Muscle of leg (tissue), 11 donors: ENCODE results near the gene RERG. TPM values are rescaled to one million over a fixed set of nuclear protein-coding genes. Genes with fewer than 3 reads are reported as not detected.
"Not testable (repeated sequence)": the region's sequence is repeated elsewhere in the genome, so short reads cannot be mapped to it uniquely, and the experiment has no call there.

Experiments
- DNase-seq: peaks from one replicate; pipeline ENCODE4 v3.0.0; 2013
- H3K27ac ChIP-seq: one replicate; pipeline ENCODE4 v1.5.1; 2013; ENCODE audit warnings: mild to moderate bottlenecking, low read length, control low read depth
- H3K27me3 ChIP-seq: one replicate; pipeline ENCODE4 v1.6.1; 2013; ENCODE audit warnings: low read length; ENCODE audit not compliant: control insufficient read depth, insufficient read depth
- H3K36me3 ChIP-seq: one replicate; pipeline ENCODE4 v1.6.1; 2013; ENCODE audit warnings: low read length; ENCODE audit not compliant: control insufficient read depth, insufficient read depth
- H3K4me1 ChIP-seq: one replicate; pipeline ENCODE4 v1.6.1; 2013; ENCODE audit warnings: low read length; ENCODE audit not compliant: control insufficient read depth, insufficient read depth
- H3K4me3 ChIP-seq: one replicate; pipeline ENCODE4 v1.5.1; 2013; ENCODE audit warnings: low read length, control low read depth
- H3K9me3 ChIP-seq: replicated peaks from 2 replicates; pipeline ENCODE4 v1.6.1; 2013; ENCODE audit warnings: low read depth, low read length; ENCODE audit not compliant: control insufficient read depth
- WGBS: methylation state at CpG from one replicate; pipeline ENCODE4 v1.1.5; 2013; ENCODE audit warnings: missing lambda C conversion rate; ENCODE audit not compliant: insufficient coverage; 5-methylcytosine and 5-hydroxymethylcytosine counted together
- polyA plus RNA-seq, 8 donors: library from polyadenylated mRNA; unstranded; fragments of 120-200 nt; gene quantifications; one replicate each; pipeline versions ENCODE4 v1.2.1 to v1.2.3, GENCODE V29; 2013; ENCODE audit warnings: inconsistent platforms in 1 of 8, low replicate concordance in 1 of 8; ENCODE audit not compliant: insufficient read length in 8 of 8, insufficient read depth in 1 of 8
- total RNA-seq: library from RNA; stranded (reverse); fragments of 120-200 nt; gene quantifications from one replicate; pipeline ENCODE4 v1.2.4, GENCODE V29; 2013

The RERG gene
- total and polyA plus RNA-seq, 9 donors = 3.8 to 8.1 (median 5.4) TPM

- Histone ChIP-seq H3K9me3 (no peaks in the 10 kb centered on the region), H3K27ac (no peak overlapping the region), H3K36me3 (no peaks in the 10 kb centered on the region), H3K4me1 (no peaks in the 10 kb centered on the region), H3K4me3 (no peak overlapping the region), H3K27me3 (no peaks in the 10 kb centered on the region)
- no CpG with 5 or more reads among the region's 1 CpG for WGBS
- DNase-seq = no peak
Observed at GRCh38 chr12:15118955-15119354, 102.3 kb downstream of the RERG start.

DNA sequence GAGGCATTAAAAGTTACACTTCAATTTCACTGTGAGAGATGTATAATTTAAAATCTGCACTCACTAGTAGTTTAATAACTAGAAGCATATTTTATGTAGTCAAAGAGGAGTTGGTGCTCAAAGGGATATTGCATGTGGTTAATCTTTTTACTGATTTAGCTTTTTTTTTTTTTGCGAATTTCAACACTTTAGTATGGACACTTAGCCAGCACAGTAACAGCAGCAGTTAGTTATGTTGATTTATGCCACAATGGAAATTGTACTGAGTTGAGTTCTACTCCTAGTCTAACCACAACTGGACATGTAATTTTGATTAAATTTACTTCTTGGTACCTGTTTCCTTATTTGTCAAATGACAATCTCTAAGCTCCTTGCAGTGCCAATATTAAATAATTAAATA is 104.2 kb downstream of the RERG start:
- Histone ChIP-seq H3K36me3 (no peaks in the 10 kb centered on the region), H3K27ac (no peak overlapping the region), H3K27me3 (no peaks in the 10 kb centered on the region), H3K9me3 (no peaks in the 10 kb centered on the region), H3K4me1 (no peaks in the 10 kb centered on the region), H3K4me3 (no peak overlapping the region)
- DNase-seq = no peak
- WGBS = no CpG with 5 or more reads among the region's 1 CpG

GRCh38 chr12:15116086-15116485 is 105.1 kb downstream of the RERG start:
- Histone ChIP-seq H3K4me3 (no peak overlapping the region), H3K36me3 (no peaks in the 10 kb centered on the region), H3K27me3 (no peaks in the 10 kb centered on the region), H3K27ac (no peak overlapping the region), H3K9me3 (no peaks in the 10 kb centered on the region), H3K4me1 (no peaks in the 10 kb centered on the region)
- DNase-seq = peak; percentile 63
- WGBS = 48% methylated on average over 3 of the region's 4 CpGs

DNA sequence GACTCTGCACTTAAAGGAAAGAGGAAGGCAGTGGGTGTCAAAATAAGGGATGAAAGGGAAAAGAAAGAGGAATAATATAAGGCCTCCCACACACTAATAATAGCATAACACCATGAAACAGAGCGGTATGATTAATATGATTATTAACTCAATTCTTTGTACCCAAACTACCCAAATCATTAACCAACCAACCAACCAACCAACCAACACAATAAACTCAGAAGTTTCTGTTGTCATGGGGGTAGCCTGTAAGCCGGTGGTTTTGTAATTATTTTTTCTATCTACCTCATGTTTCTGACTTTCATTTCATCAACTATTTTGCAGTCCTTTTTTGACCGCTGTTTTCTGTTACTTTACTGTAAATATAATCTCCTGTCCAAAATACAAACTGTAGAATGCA is 105.8 kb downstream of the RERG start:
- no peak for DNase-seq
- WGBS = no CpG with 5 or more reads among the region's 3 CpGs
- Histone ChIP-seq H3K27ac (no peak overlapping the region), H3K4me1 (no peaks in the 10 kb centered on the region), H3K4me3 (no peak overlapping the region), H3K9me3 (no peaks in the 10 kb centered on the region), H3K27me3 (no peaks in the 10 kb centered on the region), H3K36me3 (no peaks in the 10 kb centered on the region)

- WGBS = 100% methylated on average over 2 of the region's 4 CpGs
- H3K27ac ChIP-seq = no peak overlapping the region
Observed at GRCh38 chr12:15114501-15114900, 106.7 kb downstream of the RERG start.

DNA sequence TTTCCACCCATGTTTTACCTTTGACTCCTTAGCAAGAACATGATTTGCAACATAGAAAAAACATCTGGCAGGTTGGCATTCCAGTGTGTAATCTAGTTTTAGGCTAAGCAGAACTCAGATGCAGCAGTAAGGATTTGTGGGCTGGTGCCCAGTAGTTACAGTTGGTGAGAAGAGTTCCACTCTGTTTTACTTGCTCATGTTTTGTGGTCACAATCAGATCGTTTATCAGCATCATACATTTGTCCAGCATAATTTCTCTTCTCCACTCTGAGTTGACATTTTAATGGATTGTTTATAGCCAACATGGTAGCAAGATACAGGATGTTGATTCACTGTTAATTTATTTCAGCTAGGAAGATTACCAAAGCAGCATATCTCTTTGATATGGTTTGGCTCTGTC is 128.4 kb downstream of the RERG start:
- H3K27me3 ChIP-seq = no peaks in the 10 kb centered on the region
- no peaks in the 10 kb centered on the region for H3K4me1 ChIP-seq
- H3K36me3 ChIP-seq = no peaks in the 10 kb centered on the region
- H3K9me3 ChIP-seq = no peaks in the 10 kb centered on the region
- H3K27ac ChIP-seq = no peak overlapping the region
- no CpG with 5 or more reads among the region's 1 CpG for WGBS
- no peak for DNase-seq
- H3K4me3 ChIP-seq = no peak overlapping the region

More at GRCh38 chr12:15114501-15114900, 106.7 kb downstream of the RERG start:
- no peaks in the 10 kb centered on the region for H3K9me3 ChIP-seq
- H3K36me3 ChIP-seq = no peaks in the 10 kb centered on the region
- H3K4me1 ChIP-seq = no peaks in the 10 kb centered on the region
- H3K4me3 ChIP-seq = no peak overlapping the region
- no peak for DNase-seq
- no peaks in the 10 kb centered on the region for H3K27me3 ChIP-seq

GRCh38 chr12:15090441-15090840 is 130.8 kb downstream of the RERG start:
- no peak for DNase-seq
- H3K27ac ChIP-seq = no peak overlapping the region
- H3K9me3 ChIP-seq = no peaks in the 10 kb centered on the region
- no peak overlapping the region for H3K4me3 ChIP-seq
- WGBS = no CpG with 5 or more reads among the region's 2 CpGs
- no peaks in the 10 kb centered on the region for H3K36me3 ChIP-seq
- H3K4me1 ChIP-seq = no peaks in the 10 kb centered on the region
- H3K27me3 ChIP-seq = no peaks in the 10 kb centered on the region

- no CpG with 5 or more reads among the region's 1 CpG for WGBS
- Histone ChIP-seq H3K36me3 (no peaks in the 10 kb centered on the region), H3K4me3 (no peak overlapping the region), H3K27me3 (no peaks in the 10 kb centered on the region), H3K27ac (no peak overlapping the region), H3K9me3 (no peaks in the 10 kb centered on the region), H3K4me1 (no peaks in the 10 kb centered on the region)
- DNase-seq = no peak
Observed at GRCh38 chr12:15088105-15088504, 133.1 kb downstream of the RERG start.

- H3K9me3 ChIP-seq, H3K27me3 ChIP-seq, DNase-seq, H3K36me3 ChIP-seq, H3K4me1 ChIP-seq, H3K4me3 ChIP-seq, H3K27ac ChIP-seq: not testable (repeated sequence)
- WGBS = no CpG with 5 or more reads among the region's 2 CpGs
Observed at GRCh38 chr12:15077751-15078150, 143.5 kb downstream of the RERG start.

DNA sequence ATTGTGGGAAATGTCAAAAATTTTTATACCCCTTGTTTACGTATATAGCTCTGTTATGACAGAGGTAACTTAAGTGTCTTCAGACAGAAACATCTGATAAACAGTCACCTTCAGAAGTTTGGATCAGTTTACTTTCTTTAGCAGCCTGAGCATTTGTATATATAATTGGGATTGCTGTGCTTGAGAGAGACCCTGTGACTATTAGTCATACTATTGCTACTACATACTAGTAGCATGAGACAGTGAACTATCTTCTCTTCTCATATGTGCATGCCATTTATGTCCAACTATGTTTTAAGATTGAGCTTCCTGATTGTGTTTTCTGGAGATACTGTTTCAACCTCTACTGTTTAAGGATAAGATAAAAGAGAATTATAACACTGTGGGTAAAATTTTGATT is 146.9 kb downstream of the RERG start:
- Histone ChIP-seq H3K4me1 (no peaks in the 10 kb centered on the region), H3K36me3 (no peaks in the 10 kb centered on the region), H3K4me3 (no peak overlapping the region), H3K27me3 (no peaks in the 10 kb centered on the region), H3K27ac (no peak overlapping the region), H3K9me3 (no peaks in the 10 kb centered on the region)
- no CpG with 5 or more reads among the region's 1 CpG for WGBS
- no peak for DNase-seq

DNA sequence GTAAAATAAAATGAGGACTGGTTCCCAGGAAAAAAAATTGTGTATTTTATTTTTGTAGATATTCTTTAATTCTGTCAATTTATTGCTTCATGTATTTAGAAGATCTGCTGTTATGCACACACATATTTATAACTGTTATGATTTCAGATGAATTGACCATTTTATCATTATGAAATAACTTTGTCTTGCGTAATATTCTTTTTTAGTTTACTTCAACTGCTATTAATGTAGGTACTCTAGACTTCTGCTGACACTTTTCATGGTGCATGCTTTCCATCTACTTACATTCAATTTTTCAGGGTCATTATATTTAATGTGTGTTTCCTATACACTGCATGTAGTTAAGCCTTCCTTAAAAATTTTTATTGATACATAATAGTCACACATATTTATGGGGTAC is 162.1 kb downstream of the RERG start:
- H3K4me3 ChIP-seq = no peak overlapping the region
- no peaks in the 10 kb centered on the region for H3K9me3 ChIP-seq
- no peak for DNase-seq
- H3K27ac ChIP-seq = no peak overlapping the region
- H3K36me3 ChIP-seq = no peaks in the 10 kb centered on the region
- no CpG with 5 or more reads among the region's 1 CpG for WGBS
- no peaks in the 10 kb centered on the region for H3K27me3 ChIP-seq
- no peaks in the 10 kb centered on the region for H3K4me1 ChIP-seq
